Astrocyte (in vitro differentiated cells and primary cell): ENCODE measurements around the gene EDDM13.

ENCODE experiments used
- CTCF ChIP-seq: IDR thresholded peaks from 2 replicates; pipeline ENCODE4 v1.5.1; 2011; ENCODE audit warnings: low read depth, mild to moderate bottlenecking, inconsistent platforms, low read length, moderate library complexity; ENCODE audit not compliant: insufficient read depth
- EZH2 ChIP-seq: IDR thresholded peaks from 2 replicates; pipeline ENCODE4 v1.6.1; 2012; ENCODE audit warnings: mild to moderate bottlenecking, low read length, inconsistent platforms; ENCODE audit not compliant: insufficient read depth

- TF ChIP-seq CTCF, result no peak
- TF ChIP-seq EZH2, result no peak
Observed at GRCh38 chr19:56315077-56315828, 42.7 kb downstream of the EDDM13 start.
